ENCODE measurements around the gene GP5.

The GP5 gene, protein sequence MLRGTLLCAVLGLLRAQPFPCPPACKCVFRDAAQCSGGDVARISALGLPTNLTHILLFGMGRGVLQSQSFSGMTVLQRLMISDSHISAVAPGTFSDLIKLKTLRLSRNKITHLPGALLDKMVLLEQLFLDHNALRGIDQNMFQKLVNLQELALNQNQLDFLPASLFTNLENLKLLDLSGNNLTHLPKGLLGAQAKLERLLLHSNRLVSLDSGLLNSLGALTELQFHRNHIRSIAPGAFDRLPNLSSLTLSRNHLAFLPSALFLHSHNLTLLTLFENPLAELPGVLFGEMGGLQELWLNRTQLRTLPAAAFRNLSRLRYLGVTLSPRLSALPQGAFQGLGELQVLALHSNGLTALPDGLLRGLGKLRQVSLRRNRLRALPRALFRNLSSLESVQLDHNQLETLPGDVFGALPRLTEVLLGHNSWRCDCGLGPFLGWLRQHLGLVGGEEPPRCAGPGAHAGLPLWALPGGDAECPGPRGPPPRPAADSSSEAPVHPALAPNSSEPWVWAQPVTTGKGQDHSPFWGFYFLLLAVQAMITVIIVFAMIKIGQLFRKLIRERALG

DNA sequence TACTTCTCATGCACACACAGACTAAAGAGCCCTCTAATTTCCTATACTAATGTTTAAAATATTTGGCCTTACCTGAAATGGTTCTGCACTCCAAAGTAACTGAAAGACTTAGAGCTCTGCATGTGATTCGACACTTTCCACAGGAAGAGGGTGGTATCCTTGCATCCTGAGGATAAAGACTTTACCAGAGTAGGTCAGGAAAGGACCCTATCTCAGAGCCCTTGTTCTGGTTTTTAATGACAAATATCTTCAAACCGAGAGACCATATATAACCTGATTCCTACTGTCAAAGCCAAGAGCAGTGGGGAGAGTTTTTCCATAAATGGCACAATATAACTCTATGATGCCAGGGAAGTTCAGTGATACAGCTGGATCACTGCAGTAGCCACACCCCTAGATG, at the start of gene GP5:
Gene GP5 (minus strand): TSS at position 101 of the 400 bp plus-strand sequence. CDS start 984 bp downstream, outside the sequence.
- DNase-seq (ENCODE audit: low read depth in 3 of 3, low spot score in 1 of 3), result no peak

DNA sequence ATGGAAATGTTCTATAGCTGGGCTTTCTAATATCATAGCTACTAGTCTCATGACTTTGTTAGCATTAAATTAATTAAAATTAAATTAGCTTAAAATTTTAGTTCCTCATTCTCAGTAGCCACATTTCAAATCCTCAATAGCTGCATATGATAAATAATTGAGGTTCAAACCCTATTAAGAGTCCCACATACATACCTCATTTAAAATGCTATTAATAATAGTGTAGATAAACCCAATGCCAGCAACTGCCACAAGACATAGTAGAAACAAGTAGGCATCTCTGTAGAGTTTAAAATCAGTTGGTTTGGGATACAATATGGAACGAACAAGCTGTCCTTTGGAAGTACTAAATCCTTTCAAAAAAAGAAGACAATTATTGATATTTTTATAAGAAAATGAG, 48.6 kb upstream of the GP5 start:
- DNase-seq (ENCODE audit: low read depth in 3 of 3, low spot score in 1 of 3), result no peak

- no peak for DNase-seq (ENCODE audit: low read depth in 3 of 3, low spot score in 1 of 3)
Observed at GRCh38 chr3:194447161-194447560, 48.1 kb upstream of the GP5 start.

DNA sequence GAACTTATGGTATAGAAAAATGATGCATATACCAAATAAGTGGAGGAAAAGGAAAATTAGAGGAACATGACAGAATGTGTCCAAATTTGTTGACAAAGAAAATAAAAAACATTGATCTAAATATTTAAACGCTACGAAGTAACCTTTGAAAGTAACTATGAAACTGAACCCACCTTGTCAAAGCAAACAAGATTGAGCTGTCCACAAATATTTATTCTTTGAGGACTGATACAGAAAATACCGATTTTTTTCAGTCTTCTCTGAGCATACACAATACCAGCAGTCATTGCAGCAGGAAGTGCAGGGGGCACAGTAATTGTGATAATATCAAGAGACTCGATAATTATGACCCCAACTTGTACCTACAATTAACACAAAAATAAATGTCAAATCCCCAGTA, 47.7 kb upstream of the GP5 start:
- no peak for DNase-seq (ENCODE audit: low read depth in 3 of 3, low spot score in 1 of 3)

DNA sequence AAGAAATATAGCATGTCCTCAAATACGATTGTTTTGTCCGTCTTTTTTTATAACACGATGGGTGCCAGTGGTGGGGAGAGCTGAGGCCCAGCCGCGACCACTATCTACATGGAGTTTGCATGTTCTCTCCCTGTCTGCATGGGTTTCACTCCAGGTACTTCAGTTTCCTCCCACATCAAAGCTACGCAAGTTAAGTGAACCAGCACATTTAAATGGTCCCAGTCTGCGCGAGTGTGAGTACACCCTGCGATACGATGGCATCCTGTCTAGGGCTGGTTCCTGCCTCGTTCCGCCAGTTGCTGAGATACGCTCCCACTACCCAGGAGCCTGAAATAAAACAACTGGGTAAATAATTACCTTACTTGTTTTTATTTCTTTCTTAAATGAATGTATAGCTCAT, 47.1 kb upstream of the GP5 start:
- no peak for DNase-seq (ENCODE audit: low read depth in 3 of 3, low spot score in 1 of 3)

GRCh38 chr3:194443901-194444300, 44.8 kb upstream of the GP5 start:
- DNase-seq (ENCODE audit: low read depth in 3 of 3, low spot score in 1 of 3), result no peak

DNA sequence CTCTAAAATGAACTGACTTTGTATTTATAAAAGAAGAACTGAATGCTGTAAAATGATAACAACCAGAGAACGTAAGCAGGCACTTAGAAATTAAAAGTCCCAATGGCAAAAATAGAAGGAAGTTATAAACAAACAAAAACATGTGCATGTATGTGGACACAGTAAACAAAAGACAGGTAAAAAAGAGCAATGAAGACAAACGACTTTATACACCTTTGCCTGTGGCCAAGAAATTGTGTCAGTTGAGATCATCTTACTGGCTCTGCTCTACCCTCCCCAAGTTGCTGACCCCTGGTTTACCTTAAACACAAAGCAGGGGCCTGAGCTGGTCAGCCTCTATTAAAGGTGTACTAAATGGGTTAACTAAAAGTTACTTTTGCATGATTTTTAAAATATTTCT, 41.7 kb upstream of the GP5 start:
- no peak for DNase-seq (ENCODE audit: low read depth in 3 of 3, low spot score in 1 of 3)

DNA sequence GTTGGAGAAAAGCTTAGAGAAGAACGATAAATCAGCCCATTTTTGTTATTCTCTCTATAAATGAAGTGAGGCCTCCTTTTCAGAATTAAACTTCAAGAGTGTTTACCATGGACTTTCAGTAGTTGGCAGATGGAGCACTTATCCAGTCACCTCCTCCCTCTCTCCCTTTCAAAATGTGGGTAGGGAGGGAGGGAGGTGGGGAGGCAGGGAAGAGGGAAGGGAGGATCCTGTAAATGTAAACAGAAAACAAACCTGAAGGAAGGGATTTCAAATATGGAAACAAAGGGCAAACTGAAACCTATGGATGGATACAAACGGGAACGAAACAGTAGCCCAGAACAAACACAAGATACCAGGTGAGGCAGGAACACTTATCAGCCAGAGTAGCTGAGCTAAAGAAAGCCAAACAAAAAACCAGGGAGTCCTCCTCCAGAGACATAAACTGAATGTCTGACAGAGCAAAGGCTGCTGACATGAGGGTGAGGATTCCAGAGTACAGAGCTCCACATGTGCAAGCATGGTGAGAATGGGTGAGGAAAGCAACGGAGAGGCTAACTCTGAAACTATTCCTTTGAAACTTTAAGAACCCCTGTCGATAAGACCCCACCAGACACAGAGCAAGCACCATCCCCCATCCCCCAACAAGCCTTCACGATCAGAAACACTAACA, 41.0 kb upstream of the GP5 start:
- DNase-seq (ENCODE audit: low read depth in 3 of 3, low spot score in 1 of 3), result no peak

- DNase-seq (ENCODE audit: low read depth in 3 of 3, low spot score in 1 of 3), result no peak
Observed at GRCh38 chr3:194434503-194434902, 35.4 kb upstream of the GP5 start.

- no peak for DNase-seq (ENCODE audit: low read depth in 3 of 3, low spot score in 1 of 3)
Observed at GRCh38 chr3:194431554-194431953, 32.5 kb upstream of the GP5 start.

DNA sequence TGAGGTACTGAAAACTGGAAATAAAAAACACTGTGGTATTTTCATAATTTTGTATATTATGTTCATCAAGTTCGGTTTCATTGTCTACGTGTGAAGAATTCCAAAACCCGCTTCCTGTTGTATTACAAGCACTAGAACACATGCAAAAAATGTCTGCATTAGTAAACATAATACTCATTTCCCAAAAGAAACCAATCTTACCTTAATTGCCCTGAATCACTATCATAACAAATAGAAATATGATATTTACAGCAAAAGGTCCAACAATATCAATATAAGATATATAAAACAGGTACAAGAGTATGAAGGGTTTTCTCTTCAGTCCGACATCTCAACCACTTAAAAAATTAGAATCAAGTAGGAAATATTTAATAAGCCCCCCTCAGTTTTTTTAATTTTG, 26.3 kb upstream of the GP5 start:
- DNase-seq (ENCODE audit: low read depth in 3 of 3, low spot score in 1 of 3), result no peak

- DNase-seq (ENCODE audit: low read depth in 3 of 3, low spot score in 1 of 3), result no peak
Observed at GRCh38 chr3:194424953-194425352, 25.9 kb upstream of the GP5 start.

GRCh38 chr3:194424373-194424772, 25.3 kb upstream of the GP5 start:
- no peak for DNase-seq (ENCODE audit: low read depth in 3 of 3, low spot score in 1 of 3)

DNA sequence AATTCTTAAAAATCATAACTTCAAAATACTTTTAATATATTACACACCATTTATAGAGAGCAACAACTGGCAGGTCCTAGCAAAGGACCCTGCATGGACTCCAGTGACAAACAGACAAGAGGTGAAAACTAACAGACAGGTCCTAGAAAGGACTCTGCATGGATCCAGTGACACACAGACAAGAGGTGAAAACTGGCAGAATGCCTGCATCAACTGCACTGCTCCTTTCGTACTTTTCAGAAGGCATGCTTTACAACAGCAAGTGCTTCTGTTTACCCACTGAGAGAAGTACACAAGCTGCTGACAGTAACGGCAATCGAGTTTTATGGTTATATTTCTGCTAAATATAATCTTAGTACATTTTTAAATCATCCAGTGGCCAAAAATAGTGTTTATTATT, 24.3 kb upstream of the GP5 start:
- DNase-seq (ENCODE audit: low read depth in 3 of 3, low spot score in 1 of 3), result no peak

DNA sequence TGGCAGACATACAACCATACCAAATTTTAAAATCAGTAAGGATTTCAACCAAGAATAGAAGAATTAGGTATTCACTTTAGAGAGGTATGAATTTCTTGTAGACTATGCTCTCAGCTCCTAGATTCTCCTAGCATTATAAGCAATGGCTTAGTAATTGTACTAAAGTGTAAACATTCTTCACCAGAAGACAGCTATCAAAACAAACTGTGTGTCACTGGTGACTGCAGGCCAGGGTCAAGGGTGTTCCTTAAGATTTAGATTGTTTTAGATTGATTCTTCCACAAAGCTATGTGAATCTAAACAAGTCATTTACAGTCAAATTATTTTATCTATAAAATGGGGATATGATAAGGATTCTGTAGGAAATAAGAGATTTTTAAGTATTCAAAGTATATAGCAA, 23.1 kb upstream of the GP5 start:
- DNase-seq (ENCODE audit: low read depth in 3 of 3, low spot score in 1 of 3), result no peak

- DNase-seq (ENCODE audit: low read depth in 3 of 3, low spot score in 1 of 3), result no peak
Observed at GRCh38 chr3:194418671-194419070, 19.6 kb upstream of the GP5 start.

DNA sequence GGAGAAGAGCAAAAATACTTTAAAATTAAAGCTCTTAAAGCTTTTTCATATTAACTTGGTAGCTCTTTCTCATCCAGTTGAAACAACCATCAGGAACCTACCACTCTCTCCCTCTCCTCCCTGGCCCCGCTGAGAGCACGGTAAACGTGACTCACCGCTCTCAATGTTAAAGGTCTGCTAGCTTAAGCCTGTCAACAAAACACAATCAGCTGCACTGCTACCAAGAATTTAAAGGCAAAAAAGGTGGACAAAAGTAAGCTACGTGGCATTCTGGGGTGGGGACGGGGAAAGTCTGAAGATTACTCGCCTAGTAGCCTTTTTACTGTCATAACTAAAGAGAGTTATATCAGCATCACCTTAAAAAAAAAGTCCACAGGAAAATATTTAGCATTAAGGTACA, 8.4 kb upstream of the GP5 start:
- no peak for DNase-seq (ENCODE audit: low read depth in 3 of 3, low spot score in 1 of 3)

DNA sequence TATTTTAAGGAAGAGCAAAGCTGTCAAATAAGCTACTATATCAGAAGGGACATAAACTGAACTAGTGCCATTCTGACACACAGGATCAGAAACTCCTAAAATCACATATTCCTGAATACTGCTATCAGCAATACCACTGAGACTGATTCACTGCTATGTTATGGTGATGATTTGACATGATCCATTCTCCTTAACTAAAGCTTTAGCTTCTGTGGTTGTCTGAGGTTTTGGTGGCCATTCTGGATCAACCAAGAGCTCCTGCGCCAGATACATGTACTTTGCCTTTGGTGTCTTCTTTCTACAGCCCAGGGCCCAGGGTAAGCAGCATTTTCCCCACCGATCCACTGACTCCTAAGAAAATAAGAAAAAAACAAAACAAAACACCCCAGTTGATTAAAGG, 6.7 kb upstream of the GP5 start:
- no peak for DNase-seq (ENCODE audit: low read depth in 3 of 3, low spot score in 1 of 3)

- no peak for DNase-seq (ENCODE audit: low read depth in 3 of 3, low spot score in 1 of 3)
Observed at GRCh38 chr3:194404365-194405140, 5.5 kb upstream of the GP5 start.

- no peak for DNase-seq (ENCODE audit: low read depth in 3 of 3, low spot score in 1 of 3)
Observed at GRCh38 chr3:194401868-194402329, 2.8 kb upstream of the GP5 start.

DNA sequence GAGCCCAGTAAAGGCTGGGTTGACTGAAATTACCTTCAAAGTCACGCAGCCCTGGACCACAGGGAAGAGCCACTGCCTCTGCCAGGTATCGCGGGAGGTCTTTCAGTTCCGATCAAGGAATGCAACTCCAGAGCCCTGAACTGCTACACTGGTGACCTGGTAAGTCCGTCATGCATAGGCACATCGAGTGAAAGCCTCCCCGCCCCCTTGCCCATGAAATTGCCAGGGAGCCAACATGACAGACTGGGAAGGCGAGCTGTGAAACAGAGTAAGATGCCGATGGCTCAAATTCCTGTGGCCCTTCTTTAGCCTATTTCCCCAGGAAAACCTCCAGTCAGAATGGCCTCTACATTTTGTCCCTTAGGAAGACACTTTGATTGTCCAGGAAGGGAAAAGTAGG, 2.3 kb upstream of the GP5 start:
- DNase-seq (ENCODE audit: low read depth in 3 of 3, low spot score in 1 of 3), result no peak
